Panc1 (cell line): ENCODE data around the gene PALB2.
"Not testable (repeated sequence)": the region's sequence is repeated elsewhere in the genome, so short reads cannot be mapped to it uniquely, and the experiment has no call there.

ENCODE experiments used
- CTCF ChIP-seq: fragments of 450-650 bp; IDR thresholded peaks from 2 replicates; pipeline ENCODE4 v1.5.1; 2017; ENCODE audit warnings: mild to moderate bottlenecking
- TCF7L2 ChIP-seq: IDR thresholded peaks from 2 replicates; pipeline ENCODE4 v1.6.1; 2011; ENCODE audit warnings: mild to moderate bottlenecking, low read depth, low read length, inconsistent platforms

- TF ChIP-seq CTCF, TCF7L2: not testable (repeated sequence)
These were observed 9.2 kb downstream of the PALB2 start for GRCh38 chr16:23631874-23632273.
